NT2/D1 (cell line): ENCODE measurements around the gene ABHD17C.

Experiments used
- YY1 ChIP-seq: IDR thresholded peaks from 2 replicates; pipeline ENCODE4 v1.6.1; 2011; ENCODE audit not compliant: insufficient read length, insufficient read depth
- ZNF274 ChIP-seq: IDR thresholded peaks from 2 replicates; pipeline ENCODE4 v1.6.1; 2011; ENCODE audit warnings: mild to moderate bottlenecking, low read depth, low read length

DNA sequence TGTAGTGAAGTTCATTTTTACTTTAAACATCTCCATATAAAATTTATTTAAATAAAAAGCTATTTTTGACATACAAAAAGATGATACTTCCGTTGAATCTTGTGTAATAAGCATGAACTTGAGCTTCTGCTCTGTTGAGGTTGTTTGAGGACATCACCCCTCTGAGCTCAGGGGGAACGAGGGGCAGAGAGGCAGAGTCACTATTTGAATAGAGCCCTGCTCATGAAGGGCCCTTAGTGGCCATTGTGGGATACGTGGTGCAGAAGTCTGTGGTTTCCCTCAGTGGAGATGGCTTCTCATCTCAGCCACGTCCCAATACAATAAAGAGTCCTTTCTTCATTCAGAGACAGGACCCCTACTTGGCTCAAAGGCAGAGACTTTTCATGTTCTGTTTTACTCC lies 94.7 kb downstream of the ABHD17C start:
- TF ChIP-seq YY1 = no peak
- no peak for TF ChIP-seq ZNF274
